OCI-LY7 (cell line): ENCODE data around the gene RO60. TPM values are rescaled to one million over a fixed set of nuclear protein-coding genes. Genes with fewer than 3 reads are reported as not detected.

Experiments
- BruUV-seq: library from RNA; stranded (reverse); fragments of 400-500 nt; replicated peaks from 2 replicates; lab custom pipeline; 2021; lab: Mats Ljungman, UMichigan
- CTCF ChIA-PET: fragments of 300-600 bp; sonication (Branson Sonifier 250); formaldehyde crosslinking; loops from one replicate; lab custom pipeline; 2022; ENCODE audit warnings: antibody characterized with exemption; ENCODE audit not compliant: unreplicated experiment; lab: Charles Lee
- POLR2A ChIA-PET: fragments of 300-600 bp; sonication (Branson Sonifier 250); formaldehyde crosslinking; loops from one replicate; lab custom pipeline; 2022; ENCODE audit warnings: antibody characterized with exemption; lab: Charles Lee
- DNase-seq: peaks from one replicate; pipeline ENCODE4 v3.0.0-alpha.2; 2015; ENCODE audit warnings: low spot score
- H2AFZ ChIP-seq: fragments of 200-600 bp; sonication (generic), shearing (Covaris generic); 2 replicates; pipeline ENCODE4 v1.6.1; 2014; ENCODE audit warnings: mild to moderate bottlenecking, antibody characterized with exemption, low read length, moderate library complexity
- H3K27ac ChIP-seq: fragments of 200-600 bp; sonication (generic); 2 replicates; pipeline ENCODE4 v1.5.1; 2014; ENCODE audit warnings: mixed run types, low read depth, mild to moderate bottlenecking, moderate library complexity, low read length, inconsistent platforms; ENCODE audit not compliant: poor library complexity, severe bottlenecking
- H3K36me3 ChIP-seq: fragments of 200-600 bp; sonication (generic); 2 replicates; pipeline ENCODE4 v1.6.1; 2014; ENCODE audit warnings: mild to moderate bottlenecking, antibody characterized with exemption, low read length, moderate library complexity, mixed read lengths; ENCODE audit not compliant: insufficient read depth
- H3K4me1 ChIP-seq: fragments of 200-600 bp; sonication (generic); 2 replicates; pipeline ENCODE4 v1.5.1; 2014; ENCODE audit warnings: mild to moderate bottlenecking, low read length; ENCODE audit not compliant: insufficient read depth, poor library complexity, severe bottlenecking
- H3K4me2 ChIP-seq: fragments of 200-600 bp; sonication (generic); 2 replicates; pipeline ENCODE4 v1.6.1; 2014; ENCODE audit warnings: mild to moderate bottlenecking, low read length
- H3K4me3 ChIP-seq: fragments of 200-600 bp; sonication (generic); 2 replicates; pipeline ENCODE4 v1.5.1; 2014; ENCODE audit warnings: mild to moderate bottlenecking, low read depth, low read length; ENCODE audit not compliant: poor library complexity, severe bottlenecking
- H3K79me2 ChIP-seq: fragments of 200-600 bp; sonication (generic); 2 replicates; pipeline ENCODE4 v1.6.1; 2016; ENCODE audit warnings: low read depth, mild to moderate bottlenecking, low read length, moderate library complexity, mixed read lengths; ENCODE audit not compliant: insufficient read depth
- H3K9me2 ChIP-seq: fragments of 200-600 bp; sonication (generic); 2 replicates; pipeline ENCODE4 v1.6.1; 2016; ENCODE audit warnings: mild to moderate bottlenecking, low read length, mixed read lengths; ENCODE audit not compliant: insufficient read depth
- H3K9me3 ChIP-seq: fragments of 200-600 bp; sonication (generic); 2 replicates; pipeline ENCODE4 v1.6.1; 2014; ENCODE audit warnings: mild to moderate bottlenecking, mixed run types, low read length, mixed read lengths
- H4K20me1 ChIP-seq: fragments of 200-600 bp; sonication (generic); 2 replicates; pipeline ENCODE4 v1.6.1; 2014; ENCODE audit warnings: mild to moderate bottlenecking, antibody characterized with exemption, low read length, moderate library complexity, mixed read lengths; ENCODE audit not compliant: insufficient read depth
- CTCF ChIP-seq: fragments of 200-600 bp; sonication (generic); conservative IDR thresholded peaks from 2 replicates; pipeline ENCODE4 v1.5.1; 2014; ENCODE audit warnings: mild to moderate bottlenecking, antibody characterized with exemption, low read length, moderate library complexity, mixed read lengths
- EZH2phosphoT487 ChIP-seq: fragments of 200-600 bp; sonication (generic); IDR thresholded peaks from 2 replicates; pipeline ENCODE4 v1.6.1; 2018; ENCODE audit warnings: low read depth, borderline replicate concordance, mild to moderate bottlenecking, mixed run types, antibody characterized with exemption, low read length, moderate library complexity, mixed read lengths
- intact Hi-C: fragments of 100-400 bp; cut with micrococcal nuclease; formaldehyde crosslinking; loops from one replicate; pipeline ENCODE4 v1.10.0; 2022; ENCODE audit not compliant: unreplicated experiment
- total RNA-seq, 2 experiments: library from RNA; depleted of rRNA in 1 of 2; stranded (reverse); fragments of >200 nt in 1 of 2; shearing (Covaris generic) in 1 of 2; gene quantifications; 2 replicates each; pipeline ENCODE4 v1.2.3, GENCODE V29; 2014 to 2022

The RO60 gene
- total RNA-seq, 2 experiments from 2014 or later, result 70.4 to 83.3 TPM

DNA sequence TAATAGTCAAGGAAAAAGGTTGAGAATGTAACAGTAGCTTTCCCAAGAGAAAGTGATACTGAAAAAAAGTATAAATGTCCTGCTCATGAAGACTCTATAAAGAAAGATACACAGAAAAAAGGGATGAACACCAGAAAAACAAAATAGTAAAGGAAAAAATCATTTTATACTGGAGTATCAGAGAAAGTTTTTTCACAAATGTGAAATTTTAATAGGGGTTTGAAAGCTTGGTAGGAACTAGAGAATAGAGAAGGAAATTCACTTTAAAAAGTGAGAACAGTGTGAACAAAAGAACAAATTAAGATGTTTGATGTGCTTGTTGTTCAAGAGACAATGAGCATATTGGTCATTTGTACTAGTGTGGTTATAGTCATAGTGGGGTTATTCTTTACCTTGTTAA is 25.8 kb upstream of the RO60 start:
- no peaks in the 10 kb centered on the region for H3K9me2 ChIP-seq
- H3K4me2 ChIP-seq, result no peak overlapping the region
- H3K27ac ChIP-seq, result no peak overlapping the region
- peaks cover 17% of the 10 kb centered on the region; the same call in 1 of the 2 replicates for H4K20me1 ChIP-seq
- peaks cover 17% of the 10 kb centered on the region; the same call in 1 of the 2 replicates for H3K9me3 ChIP-seq
- H3K79me2 ChIP-seq, result peaks cover 88% of the 10 kb centered on the region
- H3K36me3 ChIP-seq, result peaks cover 61% of the 10 kb centered on the region
- ChIA-PET CTCF (no interaction called here), POLR2A (interaction anchor here (0.6 to 1.3 kb wide), 4 partner anchors 9 to 709 kb away, joined by 3 to 6 read pairs (median 4); no protein-coding TSS in a partner anchor)
- no peak for DNase-seq
- TF ChIP-seq CTCF, result no peak
- TF ChIP-seq EZH2phosphoT487, result no peak
- intact Hi-C loops, result no loop called here
- peaks cover 8% of the 10 kb centered on the region for H3K4me1 ChIP-seq
- BruUV-seq, result no TSS peak
- H2AFZ ChIP-seq, result no peak overlapping the region
- no peak overlapping the region for H3K4me3 ChIP-seq

DNA sequence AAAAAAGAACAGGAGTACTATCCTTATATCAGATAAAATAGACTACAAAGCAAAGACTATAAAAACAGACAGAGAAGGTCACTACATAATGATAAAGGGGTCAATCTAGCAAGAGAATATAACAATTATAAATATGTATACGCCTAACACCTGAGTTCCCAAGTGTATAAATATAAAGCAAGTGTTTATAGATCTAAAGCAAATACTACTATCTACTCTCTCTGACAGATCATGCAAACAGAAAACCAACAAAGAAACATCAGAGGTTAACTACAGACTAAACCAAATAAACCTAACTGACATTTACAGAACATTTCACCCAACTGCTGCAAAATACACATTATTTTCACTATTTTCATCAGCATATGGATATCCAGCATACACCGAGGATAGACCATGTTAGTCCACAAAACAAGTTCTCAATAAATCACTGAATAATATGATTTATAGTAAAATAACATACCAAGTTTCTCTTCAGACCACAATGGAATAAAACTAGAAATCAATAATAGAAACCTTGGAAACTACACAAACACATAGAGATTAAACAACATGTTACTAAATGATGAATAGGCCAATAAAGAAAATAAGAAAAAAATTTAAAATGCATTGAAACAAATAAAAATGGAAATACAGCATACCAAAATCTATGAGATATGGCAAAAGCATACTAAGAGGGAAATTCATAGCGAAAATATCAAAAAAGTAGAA is 22.9 kb upstream of the RO60 start:
- TF ChIP-seq EZH2phosphoT487, result no peak
- TF ChIP-seq CTCF, result no peak
- intact Hi-C loops, result no loop called here
- no peak overlapping the region for H2AFZ ChIP-seq
- peaks cover 54% of the 10 kb centered on the region for H3K36me3 ChIP-seq
- H3K79me2 ChIP-seq, result peaks cover 72% of the 10 kb centered on the region
- no peak overlapping the region for H3K27ac ChIP-seq
- ChIA-PET CTCF (no interaction called here), POLR2A (interaction anchor here (0.6 kb wide), 4 partner anchors 48 to 986 kb away, joined by 3 to 4 read pairs (median 3); no protein-coding TSS in a partner anchor)
- no peaks in the 10 kb centered on the region for H3K9me2 ChIP-seq
- H3K4me1 ChIP-seq, result peaks cover 4% of the 10 kb centered on the region
- H3K9me3 ChIP-seq, result peaks cover 17% of the 10 kb centered on the region; the same call in 1 of the 2 replicates
- peaks cover 8% of the 10 kb centered on the region; the same call in 1 of the 2 replicates for H4K20me1 ChIP-seq
- no peak overlapping the region for H3K4me3 ChIP-seq
- DNase-seq, result no peak
- BruUV-seq, result no TSS peak
- H3K4me2 ChIP-seq, result no peak overlapping the region

- Histone ChIP-seq H3K9me3 (peaks cover 7% of the 10 kb centered on the region; the same call in 1 of the 2 replicates), H3K79me2 (peaks cover 44% of the 10 kb centered on the region)
- intact Hi-C loops, result no loop called here
Measured at GRCh38 chr1:193040011-193040410, 19.4 kb upstream of the RO60 start.

More at GRCh38 chr1:193040011-193040410, 19.4 kb upstream of the RO60 start:
- ChIA-PET CTCF (no interaction called here), POLR2A (interaction anchor here (1.0 to 2.2 kb wide), 5 partner anchors 10 to 44 kb away, joined by 3 to 10 read pairs (median 4); partner anchors contain the start of gene UCHL5)
- BruUV-seq, result no TSS peak
- Histone ChIP-seq H2AFZ (no peak overlapping the region), H3K9me2 (no peaks in the 10 kb centered on the region), H3K4me2 (no peak overlapping the region), H3K36me3 (peaks cover 64% of the 10 kb centered on the region), H3K27ac (no peak overlapping the region), H4K20me1 (peaks cover 7% of the 10 kb centered on the region; the same call in 1 of the 2 replicates), H3K4me1 (no peaks in the 10 kb centered on the region), H3K4me3 (no peak overlapping the region)
- no peak for TF ChIP-seq EZH2phosphoT487
- TF ChIP-seq CTCF, result no peak
- no peak for DNase-seq
